Urinary bladder (tissue), 4 donors: ENCODE data around the gene BMS1. TPM values are rescaled to one million over a fixed set of nuclear protein-coding genes. Genes with fewer than 3 reads are reported as not detected.
"Not testable (repeated sequence)": the region's sequence is repeated elsewhere in the genome, so short reads cannot be mapped to it uniquely, and the experiment has no call there.

Source experiments
- DNase-seq: peaks from one replicate; pipeline ENCODE4 v3.0.0-alpha.2; 2015; ENCODE audit errors: extremely low spot score
- H3K27ac ChIP-seq: one replicate; pipeline ENCODE4 v1.5.1; 2013; ENCODE audit warnings: low read depth, mild to moderate bottlenecking, moderate library complexity
- H3K36me3 ChIP-seq: one replicate; pipeline ENCODE4 v1.6.1; 2013; ENCODE audit warnings: mild to moderate bottlenecking, moderate library complexity; ENCODE audit not compliant: insufficient read depth
- H3K4me1 ChIP-seq: one replicate; pipeline ENCODE4 v1.6.1; 2013; ENCODE audit warnings: mild to moderate bottlenecking, moderate library complexity; ENCODE audit not compliant: insufficient read depth
- H3K4me3 ChIP-seq: one replicate; pipeline ENCODE4 v1.5.1; 2013; ENCODE audit warnings: low read depth, low read length
- WGBS: extraction: QIAGEN DNeasy Blood & Tissue Kit; methylation state at CpG from one replicate; pipeline ENCODE4 v1.1.7; 2013; 5-methylcytosine and 5-hydroxymethylcytosine counted together
- polyA plus RNA-seq: library from polyadenylated mRNA; stranded (reverse); fragments of 200-250 nt; gene quantifications from one replicate; pipeline ENCODE4 v1.2.3, GENCODE V29; 2013
- total RNA-seq: library from RNA; depleted of rRNA; stranded (reverse); fragments of >200 nt; gene quantifications from one replicate; pipeline ENCODE4 v1.2.3, GENCODE V29; 2014
- donor health status: healthy with polysubstance abuse.
- donor health status: healthy.

The BMS1 gene
- total and polyA plus RNA-seq, 2 donors: 11.5 to 15.4 TPM

- H3K4me1 ChIP-seq: no peaks in the 10 kb centered on the region
- WGBS: 23% methylated on average over 8 of the region's 8 CpGs
- no peak overlapping the region for H3K27ac ChIP-seq
- no peaks in the 10 kb centered on the region for H3K36me3 ChIP-seq
- no peak overlapping the region for H3K4me3 ChIP-seq
- DNase-seq: no peak
These were observed 82.0 kb downstream of the BMS1 start for GRCh38 chr10:42864575-42864974.

GRCh38 chr10:42865716-42866114 lies 83.1 kb downstream of the BMS1 start:
- no peak overlapping the region for H3K4me3 ChIP-seq
- no peaks in the 10 kb centered on the region for H3K4me1 ChIP-seq
- H3K36me3 ChIP-seq: no peaks in the 10 kb centered on the region
- 39% methylated on average over 18 of the region's 18 CpGs for WGBS
- H3K27ac ChIP-seq: no peak overlapping the region
- DNase-seq: no peak

- peak overlapping the region; percentile 6 for H3K4me3 ChIP-seq
- no peaks in the 10 kb centered on the region for H3K36me3 ChIP-seq
- H3K27ac ChIP-seq: no peak overlapping the region
- 2% methylated on average over 87 of the region's 87 CpGs for WGBS
- no peaks in the 10 kb centered on the region for H3K4me1 ChIP-seq
- DNase-seq: no peak
These were observed 83.8 kb downstream of the BMS1 start for GRCh38 chr10:42866115-42866995.

- 95% methylated on average over 9 of the region's 9 CpGs for WGBS
- no peak overlapping the region for H3K27ac ChIP-seq
- no peak for DNase-seq
- no peaks in the 10 kb centered on the region for H3K4me1 ChIP-seq
- H3K36me3 ChIP-seq: no peaks in the 10 kb centered on the region
- H3K4me3 ChIP-seq: no peak overlapping the region
These were observed 85.0 kb downstream of the BMS1 start for GRCh38 chr10:42867571-42867970.

- H3K27ac ChIP-seq: no peak overlapping the region
These were observed 85.9 kb downstream of the BMS1 start for GRCh38 chr10:42868530-42868929.

GRCh38 chr10:42869977-42870350 lies 87.4 kb downstream of the BMS1 start:
- DNase-seq: no peak
- 93% methylated on average over 9 of the region's 9 CpGs for WGBS
- Histone ChIP-seq H3K36me3 (no peaks in the 10 kb centered on the region), H3K4me3 (no peak overlapping the region), H3K4me1 (no peaks in the 10 kb centered on the region), H3K27ac (no peak overlapping the region)

More at GRCh38 chr10:42868530-42868929, 85.9 kb downstream of the BMS1 start:
- Histone ChIP-seq H3K4me3 (no peak overlapping the region), H3K4me1 (no peaks in the 10 kb centered on the region), H3K36me3 (no peaks in the 10 kb centered on the region)
- no peak for DNase-seq
- 92% methylated on average over 9 of the region's 9 CpGs for WGBS

GRCh38 chr10:42871138-42871641 lies 88.6 kb downstream of the BMS1 start:
- H3K27ac ChIP-seq, DNase-seq, H3K4me3 ChIP-seq, H3K36me3 ChIP-seq, H3K4me1 ChIP-seq: not testable (repeated sequence)
- 58% methylated on average over 13 of the region's 13 CpGs for WGBS

- 75% methylated on average over 6 of the region's 6 CpGs for WGBS
These were observed 89.2 kb downstream of the BMS1 start for GRCh38 chr10:42871823-42872222.

GRCh38 chr10:42872865-42873435 lies 90.4 kb downstream of the BMS1 start:
- Histone ChIP-seq H3K36me3 (no peaks in the 10 kb centered on the region), H3K4me1 (no peaks in the 10 kb centered on the region), H3K4me3 (no peak overlapping the region), H3K27ac (no peak overlapping the region)
- 90% methylated on average over 19 of the region's 19 CpGs for WGBS
- DNase-seq: no peak

More at GRCh38 chr10:42871823-42872222, 89.2 kb downstream of the BMS1 start:
- Histone ChIP-seq H3K4me3 (no peak overlapping the region), H3K27ac (no peak overlapping the region), H3K4me1 (no peaks in the 10 kb centered on the region), H3K36me3 (no peaks in the 10 kb centered on the region)
- DNase-seq: no peak

GRCh38 chr10:42874713-42875387 lies 92.3 kb downstream of the BMS1 start:
- no peak for DNase-seq
- no peak overlapping the region for H3K27ac ChIP-seq
- WGBS: 81% methylated on average over 15 of the region's 15 CpGs

GRCh38 chr10:42875388-42875755 lies 92.8 kb downstream of the BMS1 start:
- no peak overlapping the region for H3K4me3 ChIP-seq
- no peak overlapping the region for H3K27ac ChIP-seq
- no peaks in the 10 kb centered on the region for H3K4me1 ChIP-seq
- WGBS: 75% methylated on average over 5 of the region's 5 CpGs
- DNase-seq: no peak
- H3K36me3 ChIP-seq: no peaks in the 10 kb centered on the region

More at GRCh38 chr10:42874713-42875387, 92.3 kb downstream of the BMS1 start:
- Histone ChIP-seq H3K4me1 (no peaks in the 10 kb centered on the region), H3K36me3 (no peaks in the 10 kb centered on the region), H3K4me3 (no peak overlapping the region)

GRCh38 chr10:42875798-42876341 lies 93.3 kb downstream of the BMS1 start:
- H3K4me1 ChIP-seq: no peaks in the 10 kb centered on the region
- H3K27ac ChIP-seq: no peak overlapping the region
- no peaks in the 10 kb centered on the region for H3K36me3 ChIP-seq
- peak; percentile 20 for DNase-seq
- H3K4me3 ChIP-seq: no peak overlapping the region
- WGBS: 17% methylated on average over 12 of the region's 12 CpGs

GRCh38 chr10:42876476-42876875 lies 93.9 kb downstream of the BMS1 start:
- Histone ChIP-seq H3K36me3 (no peaks in the 10 kb centered on the region), H3K4me1 (no peaks in the 10 kb centered on the region), H3K4me3 (no peak overlapping the region), H3K27ac (no peak overlapping the region)
- 86% methylated on average over 9 of the region's 9 CpGs for WGBS
- no peak for DNase-seq
